SK-N-MC (cell line): Measurements from ENCODE around the gene CDH4.

ENCODE experiments used
- EZH2 ChIP-seq: fragments of 200-600 bp; sonication (generic); IDR thresholded peaks from one replicate; pipeline ENCODE4 v1.6.1; 2017; ENCODE audit warnings: antibody characterized with exemption
- POLR2AphosphoS5 ChIP-seq: IDR thresholded peaks from 2 replicates; pipeline ENCODE4 v1.6.1; 2012; ENCODE audit warnings: mild to moderate bottlenecking, low read depth, low read length, borderline replicate concordance

DNA sequence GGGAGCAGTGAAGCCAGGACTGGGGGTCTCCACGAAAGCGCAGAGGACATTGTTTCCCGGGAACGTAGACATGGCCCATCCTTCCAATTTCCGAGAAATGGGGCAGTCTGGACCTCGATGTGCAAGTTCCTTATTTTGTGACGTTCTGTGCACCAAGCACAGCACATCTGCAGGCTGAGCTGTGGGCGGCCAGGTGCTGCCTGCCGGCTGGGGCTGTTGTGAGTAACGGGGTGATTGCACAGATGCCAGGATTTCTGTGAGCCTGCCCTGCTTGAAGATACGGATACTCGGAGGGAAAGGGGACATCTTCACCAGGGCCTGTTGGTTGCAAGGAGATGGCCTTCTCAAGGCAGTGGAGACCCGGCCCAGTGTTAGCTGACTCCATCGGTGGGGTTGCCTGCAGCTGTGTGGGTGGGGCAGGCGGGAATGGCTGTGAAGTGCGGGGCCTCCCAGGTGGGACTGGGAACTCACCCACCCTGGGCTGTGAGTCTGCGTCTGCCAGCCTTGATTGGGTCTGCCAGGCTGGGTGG lies 27.6 kb downstream of the CDH4 start:
- TF ChIP-seq POLR2AphosphoS5 (no peak), EZH2 (no peak)
